ENCODE data around the gene HTR1A.

DNA sequence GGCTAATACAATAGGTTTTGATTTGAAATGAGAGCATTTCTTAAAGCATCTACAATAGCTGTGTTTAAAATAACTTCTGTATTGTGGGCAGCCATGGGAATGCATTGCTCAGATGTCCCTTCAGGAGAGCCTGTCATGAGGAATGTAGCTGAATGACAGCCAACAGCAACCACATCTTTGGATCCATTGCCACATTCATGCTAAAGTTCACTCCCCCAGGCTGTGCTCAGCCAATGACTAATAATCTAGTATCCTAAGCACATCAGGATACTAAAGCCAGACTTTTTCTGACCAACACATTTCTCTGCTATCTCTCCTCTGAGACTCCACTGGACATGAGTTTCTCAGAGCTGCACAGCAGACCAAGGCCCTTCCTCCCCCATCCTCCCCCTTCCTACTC, 45.5 kb downstream of the HTR1A start:
- no peak for TF ChIP-seq POLR2A (IDR thresholded peaks at IDR 0.05)
- TF ChIP-seq, protein P1, sequence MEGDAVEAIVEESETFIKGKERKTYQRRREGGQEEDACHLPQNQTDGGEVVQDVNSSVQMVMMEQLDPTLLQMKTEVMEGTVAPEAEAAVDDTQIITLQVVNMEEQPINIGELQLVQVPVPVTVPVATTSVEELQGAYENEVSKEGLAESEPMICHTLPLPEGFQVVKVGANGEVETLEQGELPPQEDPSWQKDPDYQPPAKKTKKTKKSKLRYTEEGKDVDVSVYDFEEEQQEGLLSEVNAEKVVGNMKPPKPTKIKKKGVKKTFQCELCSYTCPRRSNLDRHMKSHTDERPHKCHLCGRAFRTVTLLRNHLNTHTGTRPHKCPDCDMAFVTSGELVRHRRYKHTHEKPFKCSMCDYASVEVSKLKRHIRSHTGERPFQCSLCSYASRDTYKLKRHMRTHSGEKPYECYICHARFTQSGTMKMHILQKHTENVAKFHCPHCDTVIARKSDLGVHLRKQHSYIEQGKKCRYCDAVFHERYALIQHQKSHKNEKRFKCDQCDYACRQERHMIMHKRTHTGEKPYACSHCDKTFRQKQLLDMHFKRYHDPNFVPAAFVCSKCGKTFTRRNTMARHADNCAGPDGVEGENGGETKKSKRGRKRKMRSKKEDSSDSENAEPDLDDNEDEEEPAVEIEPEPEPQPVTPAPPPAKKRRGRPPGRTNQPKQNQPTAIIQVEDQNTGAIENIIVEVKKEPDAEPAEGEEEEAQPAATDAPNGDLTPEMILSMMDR (IDR thresholded peaks at IDR 0.05) = no peak

Measured in Peyer's patch (tissue), 4 donors.